ENCODE results near the gene JKAMP.
"Not testable (repeated sequence)": the region's sequence is repeated elsewhere in the genome, so short reads cannot be mapped to it uniquely, and the experiment has no call there.

JKAMP gene, protein sequence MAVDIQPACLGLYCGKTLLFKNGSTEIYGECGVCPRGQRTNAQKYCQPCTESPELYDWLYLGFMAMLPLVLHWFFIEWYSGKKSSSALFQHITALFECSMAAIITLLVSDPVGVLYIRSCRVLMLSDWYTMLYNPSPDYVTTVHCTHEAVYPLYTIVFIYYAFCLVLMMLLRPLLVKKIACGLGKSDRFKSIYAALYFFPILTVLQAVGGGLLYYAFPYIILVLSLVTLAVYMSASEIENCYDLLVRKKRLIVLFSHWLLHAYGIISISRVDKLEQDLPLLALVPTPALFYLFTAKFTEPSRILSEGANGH

DNA sequence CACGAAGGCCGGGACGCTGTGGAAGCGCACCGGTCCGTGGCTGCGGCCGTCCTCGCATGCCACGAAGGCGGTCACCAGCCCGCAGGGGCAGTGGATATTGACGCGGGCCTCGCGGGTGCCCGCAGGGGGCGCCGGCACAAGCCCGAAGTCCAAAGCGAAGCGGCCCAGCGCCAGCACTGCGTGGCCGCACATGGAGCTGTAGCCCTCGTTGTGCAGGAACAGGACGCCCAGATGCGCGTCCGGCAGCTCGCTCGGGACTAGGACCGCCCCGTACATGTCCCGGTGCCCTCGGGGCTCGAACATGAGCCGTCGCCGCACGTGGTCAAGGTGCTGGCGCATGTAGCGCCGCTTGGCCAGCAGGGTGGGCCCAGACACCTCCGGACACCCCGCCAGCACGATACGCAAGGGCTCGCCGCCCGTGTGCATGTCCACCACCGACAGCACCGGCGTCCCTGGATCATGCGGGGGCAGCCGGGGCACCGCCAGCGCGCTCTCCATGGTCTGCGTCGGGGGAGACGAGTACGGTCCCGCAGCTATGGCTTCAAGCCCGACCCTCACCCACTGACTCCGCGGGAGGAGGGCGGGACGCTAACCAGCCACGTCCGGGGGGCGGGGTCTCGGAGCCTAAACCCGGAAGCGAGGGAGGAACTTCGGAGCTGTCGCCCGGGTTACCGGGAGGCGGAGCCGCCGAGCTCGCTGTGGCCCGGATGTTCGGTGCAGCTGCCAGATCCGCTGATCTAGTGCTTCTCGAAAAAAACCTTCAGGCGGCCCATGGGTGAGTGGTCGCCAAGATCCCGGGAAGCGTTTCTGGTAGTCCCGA is at the start of gene JKAMP, which contains the start of gene L3HYPDH:
Gene JKAMP (plus strand): TSS at position 699 of the 820 bp plus-strand sequence. CDS start 73 bp downstream, at position 772.
Gene L3HYPDH (minus strand): TSS at position 590 of the 820 bp plus-strand sequence. CDS start 92 bp downstream, at position 498.
- H3K4me3 ChIP-seq (ENCODE audit: low read depth, low read length), result peak within 1 kb of the TSS; percentile 98
- peak; percentile 97 for TF ChIP-seq POLR2A (IDR thresholded peaks at IDR 0.05; ENCODE audit: extremely low read depth, insufficient read length)
- TF ChIP-seq, protein P1, sequence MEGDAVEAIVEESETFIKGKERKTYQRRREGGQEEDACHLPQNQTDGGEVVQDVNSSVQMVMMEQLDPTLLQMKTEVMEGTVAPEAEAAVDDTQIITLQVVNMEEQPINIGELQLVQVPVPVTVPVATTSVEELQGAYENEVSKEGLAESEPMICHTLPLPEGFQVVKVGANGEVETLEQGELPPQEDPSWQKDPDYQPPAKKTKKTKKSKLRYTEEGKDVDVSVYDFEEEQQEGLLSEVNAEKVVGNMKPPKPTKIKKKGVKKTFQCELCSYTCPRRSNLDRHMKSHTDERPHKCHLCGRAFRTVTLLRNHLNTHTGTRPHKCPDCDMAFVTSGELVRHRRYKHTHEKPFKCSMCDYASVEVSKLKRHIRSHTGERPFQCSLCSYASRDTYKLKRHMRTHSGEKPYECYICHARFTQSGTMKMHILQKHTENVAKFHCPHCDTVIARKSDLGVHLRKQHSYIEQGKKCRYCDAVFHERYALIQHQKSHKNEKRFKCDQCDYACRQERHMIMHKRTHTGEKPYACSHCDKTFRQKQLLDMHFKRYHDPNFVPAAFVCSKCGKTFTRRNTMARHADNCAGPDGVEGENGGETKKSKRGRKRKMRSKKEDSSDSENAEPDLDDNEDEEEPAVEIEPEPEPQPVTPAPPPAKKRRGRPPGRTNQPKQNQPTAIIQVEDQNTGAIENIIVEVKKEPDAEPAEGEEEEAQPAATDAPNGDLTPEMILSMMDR (IDR thresholded peaks at IDR 0.05; ENCODE audit: low read depth, low read length), result peak; percentile 53
- TF ChIP-seq MAX (IDR thresholded peaks at IDR 0.05; ENCODE audit: low read depth, low read length), result peak; percentile 88
- peak; percentile 87 for TF ChIP-seq MYC (IDR thresholded peaks at IDR 0.05; ENCODE audit: low read depth, low read length)
- DNase-seq (ENCODE audit: low read depth), result peak; percentile 96

DNA sequence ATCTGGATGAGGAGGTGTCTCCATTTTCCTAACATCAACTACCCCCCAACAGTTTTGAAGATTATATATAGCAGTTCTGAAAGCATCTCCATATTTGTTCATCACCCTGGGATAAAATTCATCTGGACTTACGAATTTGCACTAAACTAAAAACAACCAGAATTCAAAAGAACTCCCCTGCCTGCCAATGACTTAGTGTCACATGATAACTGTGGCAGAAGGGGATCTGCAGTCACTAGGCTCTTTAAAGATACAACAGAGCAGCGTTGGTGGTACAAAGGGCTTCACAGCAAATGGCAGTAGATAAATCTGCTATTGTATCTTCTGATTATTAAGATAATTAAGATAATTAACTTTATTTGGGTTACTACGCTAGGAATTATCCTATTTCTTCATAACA is 49.2 kb upstream of the JKAMP start:
- DNase-seq (ENCODE audit: low read depth), result no peak
- TF ChIP-seq, protein P1 (IDR thresholded peaks at IDR 0.05; ENCODE audit: low read depth, low read length), result no peak
- TF ChIP-seq MAX (IDR thresholded peaks at IDR 0.05; ENCODE audit: low read depth, low read length), result no peak
- TF ChIP-seq MYC (IDR thresholded peaks at IDR 0.05; ENCODE audit: low read depth, low read length), result no peak
- TF ChIP-seq POLR2A (IDR thresholded peaks at IDR 0.05; ENCODE audit: extremely low read depth, insufficient read length), result no peak
- no peak overlapping the region for H3K4me3 ChIP-seq (ENCODE audit: low read depth, low read length)

DNA sequence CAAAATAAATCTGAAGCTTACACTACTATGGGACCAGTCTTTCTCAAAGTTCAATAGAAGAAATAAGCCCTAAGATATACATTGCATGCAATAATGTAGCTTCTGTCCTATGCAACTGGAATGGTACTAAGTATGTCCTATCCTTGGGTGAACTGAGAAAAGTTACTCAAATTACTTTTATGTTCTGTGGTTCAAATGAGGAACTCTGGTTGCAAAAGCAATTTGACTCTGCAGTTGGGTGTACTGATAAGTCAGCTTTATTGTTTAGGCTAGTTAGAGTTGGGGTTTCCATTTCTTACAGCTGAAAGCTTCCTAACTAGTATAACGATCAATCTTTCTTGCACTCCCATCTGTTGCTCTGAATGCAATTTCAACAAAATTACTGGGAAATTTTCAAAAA is 48.3 kb upstream of the JKAMP start:
- peak; percentile 66 for DNase-seq (ENCODE audit: low read depth)
- no peak overlapping the region for H3K4me3 ChIP-seq (ENCODE audit: low read depth, low read length)
- TF ChIP-seq MAX (IDR thresholded peaks at IDR 0.05; ENCODE audit: low read depth, low read length) (no peak), MYC (IDR thresholded peaks at IDR 0.05; ENCODE audit: low read depth, low read length) (no peak)

GRCh38 chr14:59438195-59438647 is 46.1 kb upstream of the JKAMP start:
- DNase-seq (ENCODE audit: low read depth), result peak; percentile 41
- no peak overlapping the region for H3K4me3 ChIP-seq (ENCODE audit: low read depth, low read length)
- no peak for TF ChIP-seq MAX (IDR thresholded peaks at IDR 0.05; ENCODE audit: low read depth, low read length)
- TF ChIP-seq, protein P1 (IDR thresholded peaks at IDR 0.05; ENCODE audit: low read depth, low read length), result no peak
- no peak for TF ChIP-seq MYC (IDR thresholded peaks at IDR 0.05; ENCODE audit: low read depth, low read length)
- TF ChIP-seq POLR2A (IDR thresholded peaks at IDR 0.05; ENCODE audit: extremely low read depth, insufficient read length), result no peak

DNA sequence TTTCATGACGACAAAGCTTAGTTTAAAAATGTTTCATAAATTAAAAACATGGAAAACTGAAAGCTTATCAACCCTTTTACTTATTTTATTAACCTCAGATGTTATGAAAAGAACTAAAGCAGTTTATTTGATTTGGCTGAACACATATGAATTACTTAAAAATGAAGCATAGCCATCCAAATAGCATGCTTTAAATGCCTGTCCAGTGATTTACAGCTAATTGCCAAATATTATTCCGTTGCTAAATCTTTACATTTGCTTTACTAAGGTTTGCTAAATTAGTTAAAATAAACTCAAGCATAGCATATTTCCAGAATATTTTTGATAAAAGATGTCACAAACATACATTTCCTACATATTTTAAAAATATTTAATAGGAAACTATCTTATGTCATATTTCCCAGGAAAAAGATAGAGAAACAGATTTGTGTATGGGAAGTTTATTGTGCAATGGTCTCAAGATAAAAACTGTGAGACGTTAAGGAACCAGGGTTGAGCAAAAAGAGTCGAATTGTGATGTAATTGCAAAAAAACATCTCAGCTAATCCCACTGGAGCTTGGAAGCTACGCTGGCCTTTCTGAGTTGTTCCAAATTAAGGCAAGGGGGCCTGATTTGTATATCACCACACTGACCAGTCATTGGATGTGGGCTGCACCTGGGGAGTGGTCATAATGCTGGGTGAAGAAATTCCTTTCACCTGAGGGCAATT is 44.9 kb upstream of the JKAMP start:
- no peak for DNase-seq (ENCODE audit: low read depth)
- TF ChIP-seq, protein P1 (IDR thresholded peaks at IDR 0.05; ENCODE audit: low read depth, low read length), result no peak
- TF ChIP-seq MYC (IDR thresholded peaks at IDR 0.05; ENCODE audit: low read depth, low read length), result no peak
- no peak overlapping the region for H3K4me3 ChIP-seq (ENCODE audit: low read depth, low read length)

DNA sequence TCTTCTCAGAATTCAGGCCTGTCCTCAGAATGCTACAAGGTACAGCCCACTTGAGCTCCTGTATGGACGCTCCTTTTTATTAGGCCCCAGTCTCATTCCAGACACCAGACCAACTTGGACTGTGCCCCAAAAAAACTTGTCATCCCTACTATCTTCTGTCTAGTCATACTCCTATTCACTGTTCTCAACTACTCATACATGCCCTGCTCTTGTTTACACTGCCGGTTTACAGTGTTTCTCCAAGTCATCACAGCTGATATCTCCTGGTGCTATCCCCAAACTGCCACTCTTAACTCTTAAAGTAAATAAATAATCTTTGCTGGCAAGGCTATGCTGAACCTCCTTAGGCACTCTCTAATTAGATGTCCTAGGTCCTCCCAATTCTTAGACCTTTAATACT is 35.6 kb upstream of the JKAMP start:
- DNase-seq (ENCODE audit: low read depth); H3K4me3 ChIP-seq (ENCODE audit: low read depth, low read length): not testable (repeated sequence)
